GM21367 (cell line): ENCODE measurements around the gene TBL3.

Experiments
- ATAC-seq: cut with Tn5 transposase; IDR thresholded peaks from one replicate; pipeline ENCODE4 v1.9.1; 2021; ENCODE audit not compliant: unreplicated experiment

The TBL3 gene

DNA sequence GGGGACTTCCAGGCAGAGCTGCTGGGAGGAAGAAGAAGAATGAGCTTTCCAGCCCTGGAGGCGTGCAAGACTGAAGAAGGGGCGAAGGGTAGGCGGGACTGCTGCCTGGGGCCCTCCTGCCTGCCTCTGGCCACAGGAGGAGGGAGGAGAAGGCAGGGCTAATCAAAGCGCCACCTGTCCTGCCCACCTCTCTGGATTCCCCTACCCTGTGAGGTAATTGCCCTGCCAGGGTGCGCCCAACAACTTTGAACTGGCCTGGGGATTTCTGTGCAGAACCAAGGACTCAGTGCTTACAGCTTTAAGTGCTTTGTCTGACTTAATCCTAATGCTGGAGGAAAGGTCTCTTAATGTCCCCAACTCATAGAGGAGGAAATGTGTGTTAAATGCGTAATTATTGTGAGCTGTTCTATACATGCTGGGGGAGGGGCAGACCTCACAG, 9.6 kb downstream of the TBL3 start, which contains the start of gene NOXO1:
NOXO1 (minus strand) TSS at position 72 of the 439 bp plus-strand sequence. CDS start 290 bp downstream, outside the sequence.
- no peak for ATAC-seq

DNA sequence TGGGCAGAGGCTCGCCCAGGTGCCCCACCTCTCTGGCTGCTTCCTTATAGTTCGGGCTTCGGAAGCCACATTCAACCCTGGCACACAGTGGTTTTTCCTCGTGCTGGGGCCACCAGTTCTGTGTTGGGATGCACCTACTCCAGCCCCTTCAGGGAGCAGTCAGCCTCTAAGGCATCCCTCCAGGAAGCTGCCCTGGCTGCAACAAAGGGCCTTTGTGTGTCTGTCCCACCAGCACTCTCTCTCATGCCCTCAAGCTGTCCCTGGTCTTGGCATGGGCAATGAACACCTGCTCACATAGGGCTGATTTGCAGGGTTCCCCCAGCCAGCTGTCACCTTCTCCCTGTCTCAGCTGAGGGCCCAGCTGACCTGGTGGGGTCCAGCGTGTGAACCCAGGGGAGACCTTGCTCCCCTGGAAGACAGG, 10.2 kb downstream of the TBL3 start:
- no peak for ATAC-seq

DNA sequence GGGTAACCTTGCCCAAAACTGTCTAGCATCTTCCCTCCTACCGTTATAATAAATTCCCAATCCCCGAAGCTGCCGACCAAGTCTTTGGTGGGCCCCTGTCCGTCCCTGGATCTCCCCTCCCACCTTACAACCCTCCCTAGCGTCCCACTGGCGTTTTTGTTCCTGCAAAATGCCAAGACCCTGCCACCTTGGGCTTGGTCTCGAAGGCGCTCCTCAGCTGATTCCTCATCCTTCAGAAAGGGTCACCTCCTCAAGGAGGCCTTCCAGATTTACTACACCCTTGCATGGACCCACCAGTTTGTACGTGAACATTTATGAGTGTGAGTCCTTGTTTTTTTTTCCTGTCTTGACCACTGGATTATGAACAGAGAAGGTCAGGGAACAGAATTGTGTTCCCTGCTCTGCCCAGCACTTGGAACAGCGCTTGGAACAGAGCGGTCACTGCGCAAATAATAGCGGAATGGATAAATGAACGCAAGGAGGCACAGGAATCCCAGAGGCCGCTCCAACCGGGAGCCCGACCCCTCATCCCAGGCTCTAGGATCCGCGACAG, 11.2 kb downstream of the TBL3 start:
- no peak for ATAC-seq

DNA sequence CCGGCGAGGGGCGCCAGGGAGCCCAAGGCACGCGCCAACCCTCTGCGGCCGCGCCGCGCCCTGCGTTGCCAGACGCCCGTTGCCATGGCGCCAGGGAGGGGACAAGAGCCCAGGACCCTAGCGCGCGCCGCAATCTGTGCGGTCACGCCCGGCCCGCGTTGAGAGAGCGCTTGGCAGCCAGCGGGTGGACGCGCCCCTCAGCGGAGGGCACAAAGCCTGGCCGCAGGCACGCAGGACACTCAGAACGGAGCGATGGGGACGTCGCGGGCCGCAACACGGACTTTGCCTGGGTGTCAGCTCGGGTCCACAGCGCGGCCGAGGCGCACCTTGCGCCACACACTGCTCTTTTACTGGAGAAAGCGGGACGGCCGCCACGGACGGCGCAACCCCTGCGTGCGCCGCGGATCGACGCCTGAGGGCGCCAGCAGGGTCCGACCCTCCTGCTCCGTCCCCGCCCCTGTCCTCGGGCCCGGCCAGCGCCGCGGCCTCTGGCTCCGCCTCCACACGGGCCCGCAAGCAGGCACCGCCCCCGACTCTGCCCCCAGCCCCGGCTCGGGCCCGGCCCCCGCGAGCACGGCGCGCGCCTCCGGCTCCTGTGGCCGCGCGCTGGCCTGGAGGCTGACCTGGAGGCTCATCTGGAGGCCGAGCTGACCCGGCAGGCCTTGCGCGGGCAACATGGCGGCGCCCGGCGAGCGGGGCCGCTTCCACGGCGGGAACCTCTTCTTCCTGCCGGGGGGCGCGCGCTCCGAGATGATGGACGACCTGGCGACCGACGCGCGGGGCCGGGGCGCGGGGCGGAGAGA, 11.9 kb downstream of the TBL3 start, which contains the start of gene GFER:
GFER (plus strand) TSS at position 650 of the 803 bp plus-strand sequence; CDS start at position 676, 26 bp downstream.
- ATAC-seq: peak; percentile 68

DNA sequence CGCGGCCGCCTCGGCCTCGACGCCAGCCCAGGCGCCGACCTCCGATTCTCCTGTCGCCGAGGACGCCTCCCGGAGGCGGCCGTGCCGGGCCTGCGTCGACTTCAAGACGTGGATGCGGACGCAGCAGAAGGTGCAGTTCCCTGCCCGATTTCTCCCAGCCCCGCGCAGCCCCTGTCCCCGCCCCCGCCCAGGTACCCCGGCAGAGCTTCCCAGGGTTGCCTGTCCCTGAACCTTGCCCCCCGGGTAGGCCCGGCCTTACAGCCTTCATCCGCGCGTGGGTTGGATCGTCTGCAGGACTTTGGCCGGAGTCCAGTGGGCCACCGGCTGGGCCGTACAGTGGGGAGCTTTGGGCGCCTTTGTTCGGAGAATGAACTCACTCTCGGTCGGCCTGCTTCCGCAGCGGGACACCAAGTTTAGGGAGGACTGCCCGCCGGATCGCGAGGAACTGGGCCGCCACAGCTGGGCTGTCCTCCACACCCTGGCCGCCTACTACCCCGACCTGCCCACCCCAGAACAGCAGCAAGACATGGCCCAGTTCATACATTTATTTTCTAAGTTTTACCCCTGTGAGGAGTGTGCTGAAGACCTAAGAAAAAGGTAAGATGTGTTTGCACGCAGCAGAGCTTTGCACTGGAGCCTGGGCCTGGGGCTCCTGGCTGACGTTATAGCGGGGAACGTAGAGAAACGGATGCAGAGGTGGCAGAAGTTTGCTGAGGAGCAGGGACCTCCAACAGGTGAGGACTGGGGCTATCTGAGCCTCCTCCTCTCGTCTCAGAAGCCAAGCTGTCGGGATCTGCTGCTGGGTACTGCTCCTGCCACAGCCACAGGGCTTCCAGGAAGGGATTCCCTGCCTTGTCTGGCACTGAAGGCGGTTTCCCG, 12.7 kb downstream of the TBL3 start:
- no peak for ATAC-seq

DNA sequence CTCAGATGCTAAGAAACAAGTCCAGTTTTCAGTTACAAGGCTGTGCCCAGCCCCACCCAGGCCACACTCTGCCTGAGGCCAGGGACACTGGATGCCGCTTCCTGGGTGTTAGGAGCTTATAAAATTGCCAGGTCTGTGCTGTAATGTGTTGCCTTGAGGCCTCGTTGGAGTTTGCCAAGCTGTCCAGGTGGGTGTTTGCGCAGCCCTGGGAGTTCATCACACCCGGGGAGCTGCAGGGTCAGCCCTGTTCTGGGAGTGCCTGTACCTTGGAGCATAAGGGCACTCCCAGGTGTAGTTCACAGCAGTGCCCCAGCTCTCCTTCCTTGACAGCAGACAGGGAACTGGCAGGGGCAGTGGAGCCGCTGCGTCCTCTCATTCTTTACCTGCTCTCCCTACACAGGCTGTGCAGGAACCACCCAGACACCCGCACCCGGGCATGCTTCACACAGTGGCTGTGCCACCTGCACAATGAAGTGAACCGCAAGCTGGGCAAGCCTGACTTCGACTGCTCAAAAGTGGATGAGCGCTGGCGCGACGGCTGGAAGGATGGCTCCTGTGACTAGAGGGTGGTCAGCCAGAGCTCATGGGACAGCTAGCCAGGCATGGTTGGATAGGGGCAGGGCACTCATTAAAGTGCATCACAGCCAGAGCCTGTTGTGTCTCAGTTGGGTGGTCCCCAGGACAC, 13.8 kb downstream of the TBL3 start:
- no peak for ATAC-seq

DNA sequence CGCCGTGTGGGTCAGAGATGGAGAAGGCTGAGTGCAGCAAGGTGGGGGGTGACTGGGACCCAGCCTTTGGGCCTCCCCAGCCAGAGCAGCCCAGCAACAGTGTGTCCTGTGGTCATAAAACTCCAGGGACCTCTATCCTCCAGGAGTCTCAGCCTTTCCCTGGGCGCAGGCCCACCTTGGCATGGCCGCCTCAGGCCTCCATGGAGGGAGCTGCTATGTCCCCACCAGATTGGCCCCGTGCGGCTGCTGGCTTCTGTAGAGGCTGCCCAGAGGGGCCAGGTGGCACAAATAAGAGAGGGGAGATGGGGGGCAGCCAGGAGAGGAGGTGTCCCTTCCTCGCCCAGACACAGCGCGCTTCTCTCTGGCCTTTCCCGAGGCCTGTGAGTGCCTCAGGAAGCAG, 15.3 kb downstream of the TBL3 start:
- no peak for ATAC-seq

DNA sequence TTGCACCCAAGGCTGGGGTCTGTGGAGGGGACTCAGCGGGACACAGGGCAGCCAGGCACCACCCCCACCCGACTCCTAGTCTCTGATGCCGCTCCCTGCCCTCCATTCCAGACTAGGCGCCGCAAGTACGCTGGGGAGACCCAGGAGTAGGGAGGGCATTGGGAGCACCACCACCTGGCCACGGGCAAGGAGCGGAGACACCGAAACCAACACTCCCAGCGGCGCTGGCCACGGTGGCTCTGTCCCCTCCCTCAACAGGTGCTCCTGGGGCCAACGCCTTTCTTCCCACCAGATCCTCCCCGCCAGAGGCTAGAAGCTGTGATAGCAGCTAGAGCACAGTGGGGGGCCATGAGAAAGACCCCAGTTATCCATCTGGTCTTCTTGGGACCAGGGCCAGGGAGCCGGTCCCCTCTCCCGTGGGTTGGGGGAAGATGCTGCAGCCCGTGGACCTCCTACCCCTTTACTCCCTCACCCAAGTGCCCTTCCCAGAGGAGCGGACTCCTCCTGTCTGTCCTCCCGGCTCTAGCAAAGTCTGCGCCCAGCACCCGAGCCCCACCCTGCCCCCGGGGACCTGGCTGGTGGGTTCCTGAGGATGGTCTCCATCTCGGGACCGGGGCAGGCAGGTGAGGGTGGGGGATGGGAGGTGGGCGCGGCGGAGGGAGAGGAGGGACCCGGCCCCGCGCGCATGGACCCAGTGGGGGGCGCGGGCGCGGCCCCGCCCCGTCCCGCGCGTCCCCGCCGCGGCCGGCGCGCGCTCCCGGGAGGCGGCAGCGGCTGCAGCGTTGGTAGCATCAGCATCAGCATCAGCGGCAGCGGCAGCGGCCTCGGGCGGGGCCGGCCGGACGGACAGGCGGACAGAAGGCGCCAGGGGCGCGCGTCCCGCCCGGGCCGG, 17.6 kb downstream of the TBL3 start, which contains the start of gene SYNGR3:
SYNGR3 (plus strand) TSS at position 762 of the 892 bp plus-strand sequence. CDS start 133 bp downstream, outside the sequence.
- ATAC-seq: no peak

DNA sequence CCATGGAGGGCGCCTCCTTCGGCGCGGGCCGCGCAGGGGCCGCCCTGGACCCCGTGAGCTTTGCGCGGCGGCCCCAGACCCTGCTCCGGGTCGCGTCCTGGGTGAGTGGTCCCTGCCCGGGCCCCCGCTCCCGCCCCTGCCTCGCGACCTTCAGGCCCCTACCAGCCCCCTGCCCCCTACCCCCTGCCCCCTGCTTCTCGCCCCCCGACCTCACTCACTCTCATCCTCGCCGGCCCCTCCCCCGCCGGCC, 18.2 kb downstream of the TBL3 start:
- no peak for ATAC-seq

DNA sequence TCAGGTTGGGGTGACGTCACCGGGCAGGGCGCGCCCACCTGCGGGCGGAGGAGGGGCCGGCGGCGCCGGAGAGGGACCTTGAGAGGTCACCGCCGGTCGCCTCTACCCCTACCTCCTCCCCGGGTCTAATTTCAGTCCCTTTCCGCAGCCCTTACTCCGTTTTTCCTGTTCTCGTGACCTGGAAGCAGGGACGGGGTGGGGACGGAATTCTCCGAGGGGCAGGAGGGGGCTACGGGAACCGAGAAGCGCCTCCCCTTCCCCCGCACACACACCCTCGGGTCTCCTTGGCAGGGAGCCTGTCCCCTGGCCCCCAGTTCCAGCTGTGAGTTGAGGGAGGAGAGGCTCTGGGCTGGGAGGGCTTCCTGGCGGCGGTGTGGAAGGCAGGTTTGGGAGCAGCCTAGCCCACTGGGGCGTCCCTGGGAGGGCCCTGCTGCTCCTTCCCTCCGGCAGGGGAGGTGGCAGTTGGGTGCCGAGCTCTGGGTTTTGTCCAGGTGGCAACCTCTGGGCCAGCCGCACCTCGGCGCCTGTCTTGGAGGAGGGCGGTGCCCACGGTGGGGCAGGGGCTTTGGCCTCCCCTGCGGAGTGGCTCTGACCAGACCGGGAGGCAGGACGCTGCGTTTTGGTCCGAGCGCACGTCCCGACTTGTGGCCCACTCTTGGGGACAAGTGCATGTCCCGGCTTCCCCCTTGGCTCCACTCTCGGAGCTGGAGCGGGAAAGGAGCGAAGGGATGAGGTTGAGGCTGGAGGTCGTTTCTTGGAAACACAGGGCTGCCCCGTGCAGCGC, 18.7 kb downstream of the TBL3 start:
- no peak for ATAC-seq

DNA sequence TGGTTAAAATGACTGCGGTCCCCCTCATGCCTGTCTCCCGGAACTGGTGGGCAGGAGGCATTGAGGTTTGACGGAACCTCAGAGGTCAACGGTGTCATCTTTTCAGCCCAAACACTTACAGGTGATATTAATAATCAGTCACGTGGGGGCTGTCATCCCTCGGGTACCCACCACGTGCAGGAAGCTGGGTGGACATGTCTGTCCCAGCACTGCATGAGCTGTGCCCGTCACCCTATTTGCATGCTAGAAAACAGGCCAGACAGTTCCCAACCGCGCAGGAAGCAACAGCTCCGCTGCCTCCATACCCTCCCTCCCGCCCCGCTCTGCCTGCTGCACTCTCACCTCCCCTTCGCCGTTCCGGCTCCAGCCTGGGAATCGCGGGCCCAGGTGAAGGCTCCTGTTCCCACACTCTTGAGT, 19.3 kb downstream of the TBL3 start:
- ATAC-seq: peak; percentile 27

DNA sequence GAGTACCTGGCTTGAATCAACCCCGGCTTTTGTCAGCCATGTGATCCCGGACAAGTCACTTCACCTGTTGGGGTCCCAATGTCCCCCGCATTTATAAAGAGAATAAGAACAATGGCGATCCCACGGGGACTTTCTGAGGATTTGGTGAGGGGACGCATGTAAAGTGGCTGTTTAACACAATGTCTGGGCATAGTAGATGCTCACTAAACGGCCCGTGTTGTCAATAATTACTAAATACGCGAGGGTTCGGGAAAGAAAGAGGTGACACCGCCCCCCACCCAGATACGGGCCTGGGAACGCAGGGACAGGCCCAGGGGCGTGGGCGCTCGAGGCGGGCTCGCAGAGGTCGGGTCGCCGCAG, 19.7 kb downstream of the TBL3 start:
- ATAC-seq: no peak

DNA sequence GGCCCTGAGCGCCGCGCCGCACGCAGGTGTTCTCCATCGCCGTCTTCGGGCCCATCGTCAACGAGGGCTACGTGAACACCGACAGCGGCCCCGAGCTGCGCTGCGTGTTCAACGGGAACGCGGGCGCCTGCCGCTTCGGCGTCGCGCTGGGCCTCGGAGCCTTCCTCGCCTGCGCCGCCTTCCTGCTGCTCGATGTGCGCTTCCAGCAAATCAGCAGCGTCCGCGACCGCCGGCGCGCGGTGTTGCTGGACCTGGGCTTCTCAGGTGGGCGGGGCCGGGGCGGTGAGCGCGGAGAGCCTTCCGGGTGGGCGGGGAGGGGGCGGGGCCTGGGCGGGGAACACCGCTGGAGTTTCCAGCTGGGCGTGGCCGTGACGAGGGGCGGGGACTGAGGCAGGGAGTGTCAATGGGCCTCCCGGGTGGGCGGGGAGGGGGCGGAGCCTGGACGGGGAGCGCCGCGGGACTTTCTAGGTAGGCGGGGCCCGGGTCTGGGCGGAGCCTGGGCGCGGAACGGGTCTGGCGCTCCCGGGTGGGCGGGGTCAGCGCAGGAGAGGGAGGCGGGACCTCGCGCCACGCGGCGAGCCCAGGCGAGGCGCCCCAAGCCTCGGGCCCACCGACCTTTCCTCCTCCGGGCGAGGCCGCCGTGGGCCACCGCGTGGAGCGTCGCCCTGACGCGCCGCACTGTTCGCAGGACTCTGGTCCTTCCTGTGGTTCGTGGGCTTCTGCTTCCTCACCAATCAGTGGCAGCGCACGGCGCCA, 20.3 kb downstream of the TBL3 start:
- ATAC-seq: peak; percentile 36

DNA sequence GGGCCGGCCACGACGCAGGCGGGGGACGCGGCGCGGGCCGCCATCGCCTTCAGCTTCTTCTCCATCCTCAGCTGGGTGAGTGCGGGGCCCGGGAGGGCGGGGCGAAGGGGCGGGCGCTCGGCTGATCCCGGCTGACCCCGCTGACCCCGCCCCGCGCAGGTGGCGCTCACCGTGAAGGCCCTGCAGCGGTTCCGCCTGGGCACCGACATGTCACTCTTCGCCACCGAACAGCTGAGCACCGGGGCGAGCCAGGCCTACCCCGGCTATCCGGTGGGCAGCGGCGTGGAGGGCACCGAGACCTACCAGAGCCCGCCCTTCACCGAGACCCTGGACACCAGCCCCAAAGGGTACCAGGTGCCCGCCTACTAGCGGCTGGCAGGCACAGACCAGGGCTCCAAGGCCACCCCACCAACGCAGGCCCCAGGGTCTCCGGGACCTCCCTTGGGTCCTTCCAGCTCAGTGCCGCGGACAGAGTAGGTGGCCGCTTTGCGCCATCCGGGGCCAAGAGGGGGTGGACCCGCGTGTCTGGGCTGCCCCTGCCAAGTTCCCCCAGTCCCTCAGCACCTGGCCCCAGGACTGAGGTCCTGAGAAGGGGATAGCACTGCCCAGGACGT, 21.0 kb downstream of the TBL3 start:
- no peak for ATAC-seq

DNA sequence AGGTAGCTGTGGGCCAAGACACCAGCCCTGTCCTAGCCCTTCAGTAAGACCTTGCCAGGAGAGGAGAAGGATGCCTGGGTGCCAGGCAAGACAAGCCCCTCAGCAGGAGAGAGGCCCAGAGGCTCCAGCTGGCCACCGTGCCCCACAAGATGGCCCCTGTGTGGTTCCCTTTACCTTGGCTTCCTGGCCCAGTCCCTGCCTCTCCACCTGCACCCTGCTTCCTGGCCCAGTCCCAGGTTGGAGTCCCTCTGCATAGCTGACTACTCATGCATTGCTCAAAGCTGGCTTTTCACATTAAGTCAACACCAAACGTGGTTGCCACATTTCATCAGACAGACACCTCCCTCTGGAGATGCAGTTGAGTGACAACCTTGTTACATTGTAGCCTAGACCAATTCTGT, 21.9 kb downstream of the TBL3 start:
- ATAC-seq: no peak

DNA sequence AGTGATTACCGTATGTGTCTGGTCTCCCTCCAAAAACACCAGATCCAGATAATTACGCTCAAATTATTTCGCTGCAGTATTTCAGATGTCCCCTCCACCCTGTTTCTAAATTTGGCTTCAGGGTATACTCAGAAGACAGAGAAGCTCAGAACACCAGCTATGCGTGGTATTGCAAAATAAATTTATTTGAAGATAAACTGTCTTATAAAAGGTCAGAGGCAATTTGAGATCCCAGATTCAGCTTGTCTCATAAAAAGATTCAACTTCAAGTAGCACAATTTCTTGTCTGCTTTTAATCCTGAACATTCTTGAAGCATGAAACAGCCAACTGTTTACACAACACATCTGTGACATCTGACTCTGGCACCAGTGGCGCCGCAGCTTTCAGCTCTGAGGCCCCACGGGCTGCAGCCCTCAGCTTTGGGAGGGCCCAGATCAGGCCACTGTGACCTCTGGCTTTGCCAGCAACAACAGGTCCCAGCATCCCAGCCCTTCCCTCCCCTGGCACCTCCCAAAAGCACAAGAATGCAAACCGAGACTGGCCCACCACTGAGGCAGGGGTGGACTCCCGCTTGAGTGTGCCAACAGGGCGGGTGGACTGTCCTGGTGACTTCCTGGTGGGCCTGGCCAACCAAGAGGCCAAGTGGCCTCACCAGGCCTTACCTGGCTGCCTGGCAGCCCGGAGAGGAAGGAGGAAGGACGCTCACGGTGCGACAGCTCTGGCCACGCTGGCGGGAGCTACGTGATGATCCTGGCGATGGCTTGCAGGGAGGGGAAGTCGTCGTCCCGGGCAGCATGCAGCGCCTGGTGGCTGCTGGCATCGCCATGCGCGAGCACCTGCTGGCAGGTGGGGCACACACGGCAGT, 25.9 kb downstream of the TBL3 start:
- no peak for ATAC-seq

DNA sequence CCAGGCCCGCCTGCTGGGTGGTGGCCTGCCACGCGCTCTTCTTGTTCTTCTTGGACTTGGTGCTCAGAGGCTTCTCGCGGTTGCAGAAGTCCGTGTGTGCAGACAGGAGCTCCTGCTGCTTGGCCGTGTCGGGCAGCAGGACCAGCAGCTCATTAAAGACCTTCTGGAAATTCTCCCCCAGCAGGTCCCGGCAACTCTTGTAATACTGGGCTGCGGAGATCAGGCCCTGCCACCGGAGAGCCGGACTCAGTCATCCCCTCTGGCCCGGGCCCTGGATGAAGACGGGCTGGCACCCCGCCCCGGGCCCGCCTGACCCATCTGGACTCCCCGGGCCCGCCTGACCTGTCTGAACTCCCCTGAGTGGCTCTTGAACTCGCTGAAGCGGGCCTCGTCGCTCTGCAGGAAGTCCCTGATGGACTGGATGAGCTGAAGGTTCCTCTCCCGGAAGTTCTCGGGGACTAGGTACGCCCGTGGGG, 26.5 kb downstream of the TBL3 start:
- no peak for ATAC-seq
